Thoracic aorta (tissue), 2 donors: ENCODE measurements around the gene SLC39A5. TPM values are rescaled to one million over a fixed set of nuclear protein-coding genes. Genes with fewer than 3 reads are reported as not detected.

Experiments used
- ATAC-seq: fragments of 150-250 bp; one replicate; pipeline ENCODE4 v1.8.0; 2017; ENCODE audit warnings: low read depth; ENCODE audit not compliant: insufficient number of reproducible peaks, low FRiP score
- DNase-seq: peaks from one replicate; pipeline ENCODE4 v3.0.0-alpha.2; 2020; ENCODE audit warnings: low spot score
- H3K27ac ChIP-seq, 2 donors: fragments of 200-600 bp; sonication (generic); 1 replicate in 1 of 2; 2 replicates in 1 of 2; pipeline ENCODE4 v1.5.1; 2016; ENCODE audit warnings: mild to moderate bottlenecking in 2 of 2, moderate library complexity in 2 of 2
- H3K27me3 ChIP-seq: fragments of 200-600 bp; sonication (generic); replicated peaks from 2 replicates; pipeline ENCODE4 v1.6.0; 2016; ENCODE audit warnings: mild to moderate bottlenecking; ENCODE audit not compliant: insufficient read depth
- H3K36me3 ChIP-seq: fragments of 200-600 bp; sonication (generic); one replicate; pipeline ENCODE4 v1.5.1; 2016
- H3K4me1 ChIP-seq, 2 donors: fragments of 200-600 bp; sonication (generic); 1 replicate in 1 of 2; 2 replicates in 1 of 2; pipeline versions ENCODE4 v1.5.1 to v1.6.0; 2016; ENCODE audit warnings: low read depth in 2 of 2, mild to moderate bottlenecking in 1 of 2; ENCODE audit not compliant: control insufficient read depth in 1 of 2
- H3K4me3 ChIP-seq: fragments of 200-600 bp; sonication (generic); 2 replicates; pipeline ENCODE4 v1.5.1; 2016; ENCODE audit warnings: mild to moderate bottlenecking
- H3K9me3 ChIP-seq: fragments of 200-600 bp; sonication (generic); 2 replicates; pipeline ENCODE4 v1.5.1; 2016
- CTCF ChIP-seq: fragments of 200-600 bp; sonication (generic); IDR thresholded peaks from one replicate; pipeline ENCODE4 v1.5.1; 2019; ENCODE audit warnings: antibody characterized with exemption
- total RNA-seq, 2 donors: library from RNA; depleted of rRNA; stranded (reverse); fragments of >200 nt; gene quantifications; one replicate each; pipeline versions ENCODE4 v1.1.0 to v1.2.3, GENCODE V29; 2016

The SLC39A5 gene
- total RNA-seq, 2 donors from 2014 or later: not detected

- Histone ChIP-seq H3K4me3 (no peak overlapping the region), H3K9me3 (no peaks in the 10 kb centered on the region), H3K27ac (peak overlapping the region in 1 of 2 donors; percentile 12), H3K36me3 (peaks cover 55% of the 10 kb centered on the region), H3K27me3 (no peaks in the 10 kb centered on the region), H3K4me1 (no peaks in the 10 kb centered on the region)
- ATAC-seq (no peak), DNase-seq (no peak)
- no peak for TF ChIP-seq CTCF
Measured at GRCh38 chr12:56205445-56205844, 24.4 kb upstream of the SLC39A5 start.

GRCh38 chr12:56206452-56207166 lies 23.2 kb upstream of the SLC39A5 start:
- peak; percentile 58 for TF ChIP-seq CTCF
- Histone ChIP-seq H3K27me3 (no peaks in the 10 kb centered on the region), H3K9me3 (no peaks in the 10 kb centered on the region), H3K4me1 (no peaks in the 10 kb centered on the region), H3K36me3 (peaks cover 64% of the 10 kb centered on the region), H3K27ac (no peak overlapping the region), H3K4me3 (no peak overlapping the region)
- no peak for ATAC-seq
- DNase-seq: no peak

GRCh38 chr12:56208006-56208405 lies 21.8 kb upstream of the SLC39A5 start:
- DNase-seq: no peak
- peaks cover 78% of the 10 kb centered on the region for H3K36me3 ChIP-seq

GRCh38 chr12:56212361-56212760 lies 17.5 kb upstream of the SLC39A5 start:
- H3K27ac ChIP-seq: no peak overlapping the region
- H3K4me1 ChIP-seq: peaks cover 0 to under 1% of the 10 kb centered on the region in 2 donors
- TF ChIP-seq CTCF: no peak
- ATAC-seq (no peak), DNase-seq (no peak)
- no peaks in the 10 kb centered on the region for H3K27me3 ChIP-seq
- peaks cover 89% of the 10 kb centered on the region for H3K36me3 ChIP-seq
- H3K9me3 ChIP-seq: no peaks in the 10 kb centered on the region
- no peak overlapping the region for H3K4me3 ChIP-seq

More at GRCh38 chr12:56208006-56208405, 21.8 kb upstream of the SLC39A5 start:
- Histone ChIP-seq H3K9me3 (no peaks in the 10 kb centered on the region), H3K27ac (no peak overlapping the region), H3K4me3 (no peak overlapping the region), H3K27me3 (no peaks in the 10 kb centered on the region), H3K4me1 (no peaks in the 10 kb centered on the region)
- no peak for ATAC-seq
- TF ChIP-seq CTCF: no peak

- Histone ChIP-seq H3K9me3 (no peaks in the 10 kb centered on the region), H3K36me3 (peaks cover 76% of the 10 kb centered on the region), H3K27me3 (no peaks in the 10 kb centered on the region), H3K4me3 (no peak overlapping the region), H3K27ac (no peak overlapping the region), H3K4me1 (peaks cover 0 to 5% of the 10 kb centered on the region in 2 donors)
- ATAC-seq (no peak), DNase-seq (no peak)
- no peak for TF ChIP-seq CTCF
Measured at GRCh38 chr12:56213878-56214277, 16.0 kb upstream of the SLC39A5 start.
